ENCODE measurements around the gene ZFHX3.

Gene ZFHX3

GRCh38 chr16:72961863-72962262, 86.1 kb downstream of the ZFHX3 start:
- no peak for DNase-seq (ENCODE audit: low read depth)
- no peak for TF ChIP-seq CTCF (conservative IDR thresholded peaks at IDR 0.05; ENCODE audit: low read depth, low read length)
- no peak overlapping the region for H3K4me3 ChIP-seq (ENCODE audit: low read length)

- peak; percentile 59 for TF ChIP-seq CTCF (conservative IDR thresholded peaks at IDR 0.05; ENCODE audit: low read depth, low read length)
- no peak for DNase-seq (ENCODE audit: low read depth)
- H3K4me3 ChIP-seq (ENCODE audit: low read length), result no peak overlapping the region
Observed at GRCh38 chr16:72961115-72961832, 86.7 kb downstream of the ZFHX3 start.

GRCh38 chr16:72960101-72960500, 87.8 kb downstream of the ZFHX3 start:
- no peak for DNase-seq (ENCODE audit: low read depth)
- H3K4me3 ChIP-seq (ENCODE audit: low read length), result no peak overlapping the region
- TF ChIP-seq CTCF (conservative IDR thresholded peaks at IDR 0.05; ENCODE audit: low read depth, low read length), result no peak

GRCh38 chr16:72959301-72959996, 88.5 kb downstream of the ZFHX3 start:
- DNase-seq (ENCODE audit: low read depth), result no peak
- H3K4me3 ChIP-seq (ENCODE audit: low read length), result no peak overlapping the region
- TF ChIP-seq CTCF (conservative IDR thresholded peaks at IDR 0.05; ENCODE audit: low read depth, low read length), result no peak

GRCh38 chr16:72958522-72959076, 89.3 kb downstream of the ZFHX3 start:
- TF ChIP-seq CTCF (conservative IDR thresholded peaks at IDR 0.05; ENCODE audit: low read depth, low read length), result no peak
- H3K4me3 ChIP-seq (ENCODE audit: low read length), result no peak overlapping the region
- no peak for DNase-seq (ENCODE audit: low read depth)

GRCh38 chr16:72957303-72958277, 90.3 kb downstream of the ZFHX3 start:
- DNase-seq (ENCODE audit: low read depth), result no peak
- TF ChIP-seq CTCF (conservative IDR thresholded peaks at IDR 0.05; ENCODE audit: low read depth, low read length), result no peak

More at GRCh38 chr16:72957303-72958277, 90.3 kb downstream of the ZFHX3 start:
- H3K4me3 ChIP-seq (ENCODE audit: low read length), result no peak overlapping the region
